Stimulated activated CD8-positive, alpha-beta memory T cell treated with anti-CD3 and anti-CD28 coated beads, Interleukin-12 subunit alpha, Interleukin-12 subunit beta, amount 100 ng/mL, for 4 hours (primary cell): Measurements from ENCODE around the gene ZNF365.
"Not testable (repeated sequence)": the region's sequence is repeated elsewhere in the genome, so short reads cannot be mapped to it uniquely, and the experiment has no call there.

Experiments
- DNase-seq: peaks from one replicate; pipeline ENCODE4 v3.0.0-alpha.2; 2020; ENCODE audit warnings: low read depth

The ZNF365 gene

DNA sequence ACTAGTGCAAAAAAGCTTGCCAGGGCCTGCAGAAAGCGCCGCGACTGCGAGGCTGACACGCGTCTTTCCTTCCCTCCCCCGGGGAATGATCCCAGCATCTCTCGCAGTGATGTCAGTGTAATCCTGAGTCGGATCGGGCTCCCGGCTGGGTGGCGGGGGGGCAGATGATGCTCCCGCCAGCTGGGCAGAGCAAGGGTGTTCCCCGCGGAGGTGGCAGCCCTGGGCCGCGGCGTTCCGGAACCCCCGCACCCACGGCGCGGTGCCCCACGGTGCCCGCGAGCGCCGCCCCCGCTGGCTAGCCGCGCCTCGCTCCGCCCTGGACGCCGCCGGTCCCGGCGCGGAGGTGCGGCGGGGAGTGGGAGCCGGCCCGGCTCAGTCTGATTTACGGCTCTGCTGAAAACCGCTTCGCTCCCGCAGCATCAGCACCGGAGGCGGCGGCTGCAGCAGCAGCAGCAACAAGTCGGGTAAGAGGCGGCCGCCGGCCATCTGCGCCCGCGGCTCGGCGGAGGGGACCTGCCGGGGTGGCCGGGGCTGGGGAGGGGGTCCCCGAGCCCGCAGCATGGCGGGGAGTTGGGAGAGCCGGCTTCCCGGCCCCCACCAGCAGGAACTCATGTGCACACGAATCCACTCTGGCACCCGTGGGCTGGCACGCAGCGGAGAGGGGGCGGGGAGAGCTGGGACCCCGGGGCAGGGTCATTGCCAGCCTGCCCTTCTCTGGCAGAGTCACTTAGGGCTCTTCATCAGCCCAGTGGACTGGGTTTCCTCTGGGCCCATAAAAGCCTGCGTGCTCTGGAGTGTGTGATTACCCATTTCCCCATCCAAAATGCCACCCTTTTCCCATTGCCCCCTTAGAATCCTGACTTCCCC lies at the start of gene ZNF365:
ZNF365 (plus strand) TSS at position 375 of the 867 bp plus-strand sequence. CDS start 1,825 bp downstream, outside the sequence.
- DNase-seq: no peak

- DNase-seq: no peak
Observed at GRCh38 chr10:62326176-62326575, 48.0 kb upstream of the ZNF365 start.

GRCh38 chr10:62327885-62328284 lies 46.3 kb upstream of the ZNF365 start:
- no peak for DNase-seq

- no peak for DNase-seq
Observed at GRCh38 chr10:62330213-62330612, 44.0 kb upstream of the ZNF365 start.

DNA sequence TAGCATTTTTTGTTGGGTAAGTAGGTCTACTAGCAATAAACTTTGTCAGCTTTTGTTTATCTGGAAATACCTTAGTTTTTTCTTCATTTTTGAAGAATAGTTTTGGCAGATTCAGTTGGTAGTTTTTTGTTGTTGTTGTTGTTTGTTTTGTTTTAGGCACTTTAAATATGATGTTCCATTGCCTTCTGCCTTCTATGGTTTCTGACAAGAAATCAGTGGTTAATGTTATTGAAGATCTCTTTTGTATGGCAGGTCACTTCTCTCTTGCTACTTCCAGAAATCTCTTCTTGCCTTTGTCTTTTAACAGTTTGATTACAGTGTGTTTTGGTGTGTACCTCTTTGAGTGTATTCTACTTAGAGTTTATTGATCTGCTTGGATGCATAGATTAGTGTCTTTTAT lies 41.8 kb upstream of the ZNF365 start:
- DNase-seq: no peak

GRCh38 chr10:62333135-62333889 lies 40.9 kb upstream of the ZNF365 start:
- DNase-seq: no peak

- no peak for DNase-seq
Observed at GRCh38 chr10:62333988-62334682, 40.0 kb upstream of the ZNF365 start.

- no peak for DNase-seq
Observed at GRCh38 chr10:62335326-62335725, 38.8 kb upstream of the ZNF365 start.

DNA sequence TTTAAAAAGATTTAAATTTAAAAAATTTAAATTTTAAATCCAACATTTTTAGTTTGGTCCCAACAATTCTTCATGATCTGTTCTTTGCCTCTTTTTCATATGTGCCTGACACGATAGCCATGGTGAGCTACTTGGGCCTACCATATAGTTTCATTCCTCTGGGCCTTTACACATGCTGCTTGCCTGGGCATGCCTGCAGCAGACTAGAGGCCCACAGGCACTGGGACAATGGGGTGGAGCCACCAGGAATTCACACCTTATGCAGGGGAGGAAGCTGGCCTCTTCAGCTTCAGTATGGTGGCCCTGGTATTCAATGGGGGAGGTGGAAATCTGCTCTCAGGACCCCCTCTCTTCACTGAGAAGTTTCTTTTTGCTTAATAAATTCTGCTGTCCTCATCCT lies 37.8 kb upstream of the ZNF365 start:
- no peak for DNase-seq

DNA sequence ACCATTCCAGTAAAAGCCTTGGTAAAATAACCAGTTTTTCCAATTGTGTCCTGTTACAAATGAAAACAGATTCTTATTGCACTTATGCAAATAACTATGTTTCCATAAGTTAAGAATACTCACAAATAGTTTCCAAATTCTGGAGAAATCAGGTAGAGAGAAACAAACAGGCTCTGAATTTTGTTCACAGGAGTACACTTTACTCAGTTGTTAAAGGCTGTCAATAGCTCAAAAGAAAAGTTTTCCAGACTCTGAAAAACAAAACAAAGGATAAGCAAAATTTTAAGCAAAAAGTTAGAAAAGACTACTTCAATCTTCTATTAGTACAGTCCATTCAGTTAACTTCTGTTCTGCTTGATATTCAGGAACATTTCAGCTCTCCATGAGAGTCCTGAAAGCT lies 32.8 kb upstream of the ZNF365 start:
- DNase-seq: no peak

DNA sequence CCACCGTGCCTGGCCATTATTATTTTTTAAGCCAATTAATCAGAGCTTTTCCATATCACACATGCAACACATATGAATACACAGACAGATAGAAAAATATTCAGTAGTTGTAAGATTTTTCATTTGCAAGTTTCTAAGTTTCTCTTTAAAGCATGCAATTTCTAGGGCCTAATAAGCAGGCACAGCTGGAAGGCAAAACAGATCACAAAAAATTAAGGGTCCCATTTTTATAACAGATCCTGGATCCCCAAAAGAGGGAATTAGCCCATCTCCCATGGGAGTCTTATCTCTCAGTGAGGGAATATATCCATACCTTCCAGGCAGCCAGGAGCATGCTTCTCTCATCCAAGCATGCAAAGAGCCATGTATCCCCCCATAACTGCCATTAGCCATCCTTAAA lies 31.2 kb upstream of the ZNF365 start:
- no peak for DNase-seq

DNA sequence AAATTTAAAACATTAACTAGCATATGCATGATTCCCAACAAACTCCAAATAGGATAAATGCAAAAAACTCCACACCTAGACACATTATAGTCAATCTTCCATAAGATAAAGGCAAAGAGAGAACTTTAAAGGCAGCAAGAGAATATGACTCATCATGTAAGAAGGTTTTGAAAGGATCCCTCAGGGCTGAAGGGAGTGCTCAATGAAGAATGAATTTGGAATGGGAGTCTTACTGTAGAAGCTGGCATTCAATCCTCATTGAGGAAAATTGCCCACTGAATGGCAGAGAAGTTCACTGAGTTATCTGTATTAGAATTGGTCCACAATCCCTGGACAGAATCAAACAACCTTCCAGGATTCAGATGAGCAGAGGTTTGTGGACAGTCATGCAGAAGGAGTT lies 26.1 kb upstream of the ZNF365 start:
- DNase-seq: no peak

GRCh38 chr10:62352356-62352970 lies 21.7 kb upstream of the ZNF365 start:
- no peak for DNase-seq

- DNase-seq: no peak
Observed at GRCh38 chr10:62354916-62355315, 19.3 kb upstream of the ZNF365 start.

GRCh38 chr10:62356447-62356846 lies 17.7 kb upstream of the ZNF365 start:
- no peak for DNase-seq

- DNase-seq: not testable (repeated sequence)
Observed at GRCh38 chr10:62358151-62358550, 16.0 kb upstream of the ZNF365 start.

DNA sequence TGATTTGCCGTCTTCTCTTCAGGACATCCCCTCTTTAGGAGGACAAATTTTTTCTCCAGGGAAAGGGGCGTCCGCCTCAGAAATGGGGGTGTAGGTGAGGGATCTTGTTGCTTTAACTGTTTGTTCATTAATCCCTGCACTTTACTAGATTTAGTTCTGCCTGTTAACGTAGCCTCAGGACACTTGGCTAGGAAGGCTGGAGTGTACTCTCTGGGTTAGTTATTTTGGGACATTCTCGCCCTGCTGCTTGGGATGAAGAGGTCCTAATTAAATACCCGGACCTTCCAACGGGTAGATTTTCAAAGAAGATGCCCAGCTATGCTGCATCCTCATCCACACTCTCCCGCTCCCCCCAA lies 552 bp upstream of the ZNF365 start:
- DNase-seq: no peak

GRCh38 chr10:62374862-62375710 lies 917 bp downstream of the ZNF365 start:
- DNase-seq: no peak

DNA sequence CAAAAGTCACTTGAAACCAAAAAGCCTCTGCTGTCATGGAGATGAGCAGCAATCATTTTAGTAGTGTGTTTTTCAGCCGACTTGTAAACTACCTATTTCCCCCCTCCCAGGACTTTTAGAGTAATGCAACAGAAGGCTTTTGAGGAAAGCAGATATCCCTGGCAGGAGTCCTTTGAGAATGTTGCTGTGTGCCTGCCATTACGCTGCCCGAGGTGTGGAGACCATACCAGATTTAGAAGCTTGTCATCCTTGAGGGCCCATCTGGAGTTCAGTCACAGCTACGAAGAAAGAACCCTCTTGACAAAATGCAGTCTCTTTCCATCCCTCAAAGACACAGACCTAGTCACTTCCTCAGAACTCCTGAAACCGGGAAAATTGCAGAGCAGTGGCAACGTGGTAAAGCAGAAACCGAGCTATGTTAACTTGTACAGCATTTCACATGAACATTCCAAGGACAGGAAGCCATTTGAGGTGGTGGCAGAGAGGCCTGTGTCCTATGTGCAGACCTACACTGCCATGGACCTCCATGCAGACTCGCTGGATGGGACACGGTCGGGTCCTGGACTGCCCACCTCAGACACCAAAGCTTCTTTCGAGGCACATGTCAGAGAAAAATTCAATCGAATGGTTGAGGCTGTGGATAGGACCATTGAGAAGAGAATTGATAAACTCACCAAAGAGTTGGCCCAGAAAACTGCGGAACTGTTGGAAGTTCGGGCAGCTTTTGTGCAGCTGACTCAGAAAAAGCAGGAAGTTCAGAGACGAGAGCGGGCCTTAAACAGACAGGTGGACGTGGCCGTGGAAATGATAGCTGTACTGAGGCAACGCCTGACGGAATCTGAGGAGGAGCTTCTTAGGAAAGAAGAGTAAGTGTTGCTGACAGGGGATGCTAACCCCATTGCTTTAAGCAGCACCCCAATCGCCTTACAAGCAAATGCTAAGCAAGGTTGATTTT lies 2.2 kb downstream of the ZNF365 start:
- DNase-seq: no peak

GRCh38 chr10:62377026-62377415 lies 2.9 kb downstream of the ZNF365 start:
- no peak for DNase-seq
